ENCODE measurements around the gene CCDC181. TPM values are rescaled to one million over a fixed set of nuclear protein-coding genes. Genes with fewer than 3 reads are reported as not detected.

CCDC181 gene
- total RNA-seq, 1 donor from 2014 or later = 0.41 TPM

Other genes starting within 250 kb of the CCDC181 start
- gene NME7, start 59.7 kb downstream of the CCDC181 start, total RNA-seq = 12.4 and 32.6 TPM in 2 replicates
- gene BLZF1, start 59.3 kb downstream of the CCDC181 start, total RNA-seq = 16.8 and 21.8 TPM in 2 replicates
- gene SLC19A2, start 58.5 kb upstream of the CCDC181 start, total RNA-seq = 4.0 and 4.5 TPM in 2 replicates
- gene F5, start 159.0 kb upstream of the CCDC181 start, total RNA-seq = not detected in 2 replicates
- 15.4 and 27.7 TPM in 2 replicates for gene SELP, start 202.7 kb upstream of the CCDC181 start, total RNA-seq

Measured in glomerular endothelial cell (primary cell).